B cell (primary cell): Measurements from ENCODE around the gene ACTN1.

ENCODE experiments used
- CTCF ChIP-seq: fragments of 200-600 bp; IDR thresholded peaks from one replicate; pipeline ENCODE4 v1.8.0; 2022; ENCODE audit warnings: antibody characterized with exemption, mild to moderate bottlenecking
- EZH2 ChIP-seq: IDR thresholded peaks from 2 replicates; pipeline ENCODE4 v1.6.1; 2012; ENCODE audit warnings: borderline replicate concordance, low read depth, mild to moderate bottlenecking, moderate library complexity, low read length; ENCODE audit not compliant: insufficient read depth, poor library complexity, severe bottlenecking

- TF ChIP-seq CTCF (no peak), EZH2 (no peak)
These were observed at the start of gene ACTN1 for GRCh38 chr14:68979021-68979721.
